NCI-H1092 (cell line): ENCODE measurements around the gene NRXN3.

ENCODE experiments used
- DNase-seq: peaks from one replicate; lab custom pipeline; 2025; lab: John Stamatoyannopoulos, UW

NRXN3 gene

GRCh38 chr14:79150226-79150625 is 980.1 kb downstream of the NRXN3 start:
- DNase-seq: no peak

- no peak for DNase-seq
These were observed 987.2 kb downstream of the NRXN3 start for GRCh38 chr14:79157369-79157768.

- DNase-seq: no peak
These were observed 991.4 kb downstream of the NRXN3 start for GRCh38 chr14:79161571-79161970.

- no peak for DNase-seq
These were observed 992.7 kb downstream of the NRXN3 start for GRCh38 chr14:79162833-79163232.

- no peak for DNase-seq
These were observed 995.4 kb downstream of the NRXN3 start for GRCh38 chr14:79165471-79166090.

GRCh38 chr14:79166171-79166570 is 996.0 kb downstream of the NRXN3 start:
- DNase-seq: no peak

- DNase-seq: no peak
These were observed 997.8 kb downstream of the NRXN3 start for GRCh38 chr14:79167957-79168356.

GRCh38 chr14:79175671-79176070 is 1005.5 kb downstream of the NRXN3 start:
- no peak for DNase-seq

GRCh38 chr14:79177106-79177505 is 1006.9 kb downstream of the NRXN3 start:
- DNase-seq: no peak

GRCh38 chr14:79178719-79179118 is 1008.5 kb downstream of the NRXN3 start:
- no peak for DNase-seq

GRCh38 chr14:79179985-79180384 is 1009.8 kb downstream of the NRXN3 start:
- no peak for DNase-seq

- DNase-seq: no peak
These were observed 1010.5 kb downstream of the NRXN3 start for GRCh38 chr14:79180656-79181055.

GRCh38 chr14:79186523-79186922 is 1016.4 kb downstream of the NRXN3 start:
- DNase-seq: no peak

- no peak for DNase-seq
These were observed 1023.7 kb downstream of the NRXN3 start for GRCh38 chr14:79193689-79194477.

- DNase-seq: no peak
These were observed 1026.0 kb downstream of the NRXN3 start for GRCh38 chr14:79196216-79196615.

- DNase-seq: no peak
These were observed 1027.3 kb downstream of the NRXN3 start for GRCh38 chr14:79197516-79197915.

GRCh38 chr14:79199217-79199616 is 1029.0 kb downstream of the NRXN3 start:
- no peak for DNase-seq

- DNase-seq: no peak
These were observed 1031.5 kb downstream of the NRXN3 start for GRCh38 chr14:79201564-79202207.

GRCh38 chr14:79204591-79204990 is 1034.4 kb downstream of the NRXN3 start:
- no peak for DNase-seq

- no peak for DNase-seq
These were observed 1039.2 kb downstream of the NRXN3 start for GRCh38 chr14:79209418-79209817.

GRCh38 chr14:79225815-79226214 is 1055.6 kb downstream of the NRXN3 start:
- DNase-seq: no peak

GRCh38 chr14:79229383-79229909 is 1059.3 kb downstream of the NRXN3 start:
- DNase-seq: no peak

GRCh38 chr14:79242666-79243065 is 1072.5 kb downstream of the NRXN3 start:
- DNase-seq: no peak
